HG02973 (cell line): ENCODE results near the gene NPHS1.
"Not testable (repeated sequence)": the region's sequence is repeated elsewhere in the genome, so short reads cannot be mapped to it uniquely, and the experiment has no call there.

Experiments
- ATAC-seq: cut with Tn5 transposase; IDR thresholded peaks from one replicate; pipeline ENCODE4 v1.9.1; 2021; ENCODE audit warnings: moderate library complexity; ENCODE audit not compliant: unreplicated experiment

The NPHS1 gene

DNA sequence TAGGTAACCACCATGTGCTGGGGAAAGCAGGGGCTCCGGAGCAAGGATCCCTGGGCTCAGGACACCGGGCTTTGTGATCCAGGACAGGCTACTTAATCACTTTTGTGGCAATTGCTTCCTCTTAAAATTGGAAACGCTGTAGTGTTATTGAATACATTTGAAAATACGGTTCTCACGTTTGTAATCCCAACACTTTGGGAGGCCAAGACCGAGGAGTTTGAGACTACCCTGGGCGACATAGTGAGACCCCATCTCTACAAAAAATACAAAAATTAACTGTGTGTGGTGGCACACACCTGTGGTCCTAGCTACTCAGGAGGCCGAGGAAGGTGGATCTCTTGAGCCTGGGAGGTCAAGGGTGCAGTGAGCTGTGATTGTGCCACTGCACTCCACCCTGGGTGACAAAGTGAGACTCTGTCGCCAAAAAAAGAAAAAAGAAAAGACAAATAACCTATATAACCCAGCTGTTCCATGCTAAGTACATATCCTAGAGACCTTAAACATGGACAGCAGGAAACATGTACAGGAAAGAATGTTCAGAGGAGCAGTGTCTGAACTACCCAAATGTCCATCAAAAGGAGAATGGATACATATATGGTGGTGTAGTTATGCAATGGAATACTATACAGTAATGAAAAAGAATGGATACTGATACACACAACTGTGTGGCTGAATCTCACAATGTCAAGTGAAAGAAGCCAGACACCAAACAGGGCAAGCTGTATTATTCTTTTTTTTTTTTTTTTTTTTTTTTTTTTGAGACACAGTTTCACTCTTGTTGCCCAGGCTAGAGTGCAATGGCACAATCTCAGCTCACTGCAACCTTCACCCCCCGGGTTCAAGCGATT, 39.0 kb downstream of the NPHS1 start:
- ATAC-seq: no peak

DNA sequence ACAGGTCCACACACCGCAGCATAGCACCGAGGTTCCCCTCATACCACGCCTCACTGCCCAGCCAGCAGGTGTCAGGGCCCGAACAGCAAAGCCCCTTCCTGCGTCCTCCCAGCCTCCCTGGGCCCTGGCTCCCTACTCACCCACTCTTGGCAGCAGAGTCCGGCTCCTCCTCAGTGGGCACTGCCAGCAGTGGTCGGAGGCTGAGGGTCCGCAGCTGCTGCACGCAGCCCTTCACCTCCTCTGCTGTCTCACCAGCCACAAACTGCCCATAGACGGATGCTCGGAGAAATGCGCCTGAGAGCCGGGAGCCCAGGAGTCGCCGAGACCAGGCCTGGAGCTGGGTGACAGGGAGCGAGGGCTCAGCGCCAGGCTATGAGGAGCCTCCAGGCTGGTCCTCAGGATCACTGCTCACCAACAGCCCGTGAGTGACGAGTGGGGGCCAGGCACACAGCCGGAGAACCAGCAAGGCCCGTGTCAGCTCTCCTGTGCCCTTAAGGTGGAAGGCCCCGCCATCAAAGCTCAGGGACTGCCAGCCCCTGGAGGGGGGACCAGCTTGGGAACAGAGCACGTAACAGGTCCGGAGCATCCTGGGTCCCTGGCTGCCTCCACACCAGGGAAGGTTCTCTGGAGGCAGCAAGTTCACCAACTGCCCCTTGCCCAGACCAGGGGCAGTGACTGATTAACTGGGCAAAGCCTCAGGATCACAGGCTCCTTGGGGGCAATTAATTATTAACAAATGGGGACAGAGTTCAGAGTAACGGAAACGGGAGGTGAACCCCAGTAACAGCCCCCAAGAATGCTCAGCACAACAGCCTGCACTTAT, 39.9 kb downstream of the NPHS1 start, which contains the start of gene PRODH2:
Gene PRODH2, minus strand, starts transcription at position 626 of the 823 bp plus-strand sequence. Its CDS starts 40 bp downstream, at position 586.
- no peak for ATAC-seq

DNA sequence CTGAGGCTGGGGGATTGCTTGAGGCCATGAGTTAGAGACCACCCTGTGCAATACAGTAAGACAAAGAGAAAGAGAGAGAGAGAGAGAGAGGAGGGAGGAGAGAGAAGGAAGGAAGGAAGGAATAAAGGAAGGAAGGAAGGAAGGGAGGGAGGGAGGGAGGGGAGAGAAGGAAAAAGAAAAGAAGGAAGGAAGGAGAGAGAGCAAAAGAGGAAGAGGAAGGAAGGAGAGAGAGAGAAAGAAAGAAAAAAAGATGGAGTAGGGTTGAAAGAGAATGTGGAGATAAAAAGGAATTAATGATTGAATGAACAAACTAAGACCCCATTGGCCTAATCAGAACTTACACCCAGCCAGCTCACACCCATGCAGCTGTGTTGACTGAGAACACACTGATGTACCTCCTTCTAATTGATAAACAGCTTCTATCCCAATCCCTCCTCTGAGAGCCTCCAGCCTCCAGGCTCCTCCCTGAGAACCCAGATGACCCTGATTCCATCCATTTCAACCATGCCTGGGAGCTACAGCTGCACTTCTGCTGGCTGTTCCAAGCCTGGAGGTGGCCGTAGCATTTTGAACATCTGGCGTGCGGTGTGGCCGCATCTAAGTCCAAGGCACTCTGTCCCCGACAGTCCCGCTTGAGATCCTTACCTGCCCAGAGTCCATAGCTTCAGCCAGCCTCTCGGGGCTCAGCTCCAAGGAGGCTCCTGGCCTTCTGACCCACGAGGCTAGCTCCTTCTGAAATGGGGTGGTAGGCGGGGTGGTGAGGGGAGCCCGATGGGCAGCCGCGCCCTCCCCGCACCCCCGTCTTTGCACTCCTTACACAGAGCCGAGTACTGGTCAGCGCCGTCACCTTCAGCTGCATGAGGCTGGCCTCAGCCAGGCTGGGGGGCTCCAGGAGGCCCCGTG, 40.7 kb downstream of the NPHS1 start:
- no peak for ATAC-seq

DNA sequence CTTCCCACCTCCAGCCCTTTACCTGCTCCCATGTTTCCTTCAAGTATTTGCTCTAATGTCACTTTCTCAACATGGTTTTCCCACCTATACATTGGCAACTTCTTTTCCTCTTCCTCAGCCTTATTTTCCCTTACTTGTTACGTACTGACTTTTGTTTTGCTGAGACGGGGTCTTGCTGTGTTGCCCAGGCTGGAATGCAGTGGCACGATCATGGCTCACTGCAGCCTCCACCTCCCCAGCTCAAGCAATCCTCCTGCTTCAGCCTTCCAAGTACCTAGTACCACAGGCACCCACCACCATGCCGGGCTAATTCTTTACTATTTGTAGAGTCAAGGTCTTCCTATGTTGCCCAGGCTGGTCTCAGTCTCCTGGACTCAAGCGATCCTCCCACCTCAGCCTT, 44.7 kb downstream of the NPHS1 start:
- ATAC-seq: no peak

DNA sequence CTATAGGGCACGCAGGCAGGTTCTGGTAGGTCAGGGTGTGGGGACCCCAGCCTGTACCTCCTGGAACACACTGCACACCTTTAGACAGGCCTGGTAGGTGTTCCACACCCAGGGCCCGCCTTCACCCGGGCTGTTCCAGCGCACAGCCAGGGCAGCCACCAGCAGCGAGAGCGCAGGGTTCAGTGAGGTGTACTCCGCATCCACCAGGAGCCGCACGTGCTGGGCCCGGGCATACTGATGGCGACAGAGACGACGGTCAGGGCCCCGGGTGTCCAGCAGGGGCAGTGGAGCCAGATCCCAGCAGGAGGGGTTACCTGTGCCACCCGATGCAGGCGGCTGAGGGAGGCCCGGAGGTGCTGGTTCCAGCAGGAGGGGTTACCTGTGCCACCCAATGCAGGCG, 45.7 kb downstream of the NPHS1 start:
- ATAC-seq: no peak

- no peak for ATAC-seq
Observed at GRCh38 chr19:35805526-35806102, 46.7 kb downstream of the NPHS1 start.

- ATAC-seq: no peak
Observed at GRCh38 chr19:35801828-35802227, 50.5 kb downstream of the NPHS1 start.

DNA sequence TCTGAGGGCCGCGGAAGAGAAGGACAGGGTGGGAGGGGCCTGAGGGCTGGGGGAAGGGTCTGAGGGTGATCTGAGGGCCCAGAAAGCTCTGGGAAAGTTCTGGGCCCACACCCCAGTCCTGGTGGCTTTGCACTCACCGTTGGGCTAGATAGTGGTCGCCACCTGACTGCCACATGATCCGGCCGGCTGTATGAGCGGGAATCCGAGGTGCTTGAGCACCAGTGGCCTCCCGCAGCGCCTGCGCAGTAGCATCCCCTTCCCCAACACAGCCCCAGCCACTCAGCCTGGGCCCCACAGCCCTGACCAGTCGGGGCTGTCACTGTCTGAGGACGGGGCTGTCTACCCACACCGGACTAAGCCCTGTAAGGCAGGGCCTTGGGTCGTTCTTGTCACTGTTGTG, 54.6 kb downstream of the NPHS1 start:
- ATAC-seq: no peak

GRCh38 chr19:35796645-35797542, 55.4 kb downstream of the NPHS1 start:
- no peak for ATAC-seq

DNA sequence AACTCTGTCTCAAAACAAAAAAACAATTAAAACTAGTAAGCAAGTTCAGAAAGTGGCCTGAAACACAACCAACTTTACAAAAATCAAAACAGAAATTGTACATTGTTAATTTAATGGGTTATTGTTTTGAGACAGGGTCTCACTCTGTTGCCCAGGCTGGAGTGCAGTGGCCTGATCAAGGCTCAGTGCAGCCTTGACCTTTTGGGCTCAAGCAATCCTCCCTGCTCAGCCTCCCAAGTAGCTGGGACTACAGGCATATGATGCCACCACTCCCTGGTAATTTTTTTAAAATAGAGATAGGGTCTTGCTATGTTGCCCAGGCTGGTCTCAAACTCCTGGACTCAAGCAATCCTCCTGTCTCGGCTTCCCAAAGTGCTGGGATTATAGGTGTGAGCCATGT, 56.7 kb downstream of the NPHS1 start:
- ATAC-seq: not testable (repeated sequence)

- ATAC-seq: no peak
Observed at GRCh38 chr19:35793381-35794165, 58.7 kb downstream of the NPHS1 start.

DNA sequence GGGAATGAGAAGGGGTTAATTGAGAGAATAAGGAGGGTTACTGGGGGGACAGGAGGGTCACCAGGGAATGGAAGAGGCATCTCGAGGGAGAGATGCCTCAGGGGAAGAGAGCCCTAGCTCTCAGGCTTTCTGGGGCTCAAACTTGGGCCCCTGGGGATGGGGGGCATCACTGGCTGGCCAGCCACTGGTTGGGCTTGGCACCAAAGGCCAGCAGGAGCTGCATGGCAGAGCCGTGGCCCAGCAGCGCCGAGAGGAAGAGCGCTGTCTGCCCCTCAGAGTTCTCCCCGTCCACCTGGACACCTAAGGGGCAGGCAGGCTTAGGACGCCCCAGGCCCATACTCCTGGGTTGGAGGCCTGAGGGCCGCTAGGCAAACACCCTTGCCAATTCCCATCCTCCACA, 59.4 kb downstream of the NPHS1 start:
- no peak for ATAC-seq

DNA sequence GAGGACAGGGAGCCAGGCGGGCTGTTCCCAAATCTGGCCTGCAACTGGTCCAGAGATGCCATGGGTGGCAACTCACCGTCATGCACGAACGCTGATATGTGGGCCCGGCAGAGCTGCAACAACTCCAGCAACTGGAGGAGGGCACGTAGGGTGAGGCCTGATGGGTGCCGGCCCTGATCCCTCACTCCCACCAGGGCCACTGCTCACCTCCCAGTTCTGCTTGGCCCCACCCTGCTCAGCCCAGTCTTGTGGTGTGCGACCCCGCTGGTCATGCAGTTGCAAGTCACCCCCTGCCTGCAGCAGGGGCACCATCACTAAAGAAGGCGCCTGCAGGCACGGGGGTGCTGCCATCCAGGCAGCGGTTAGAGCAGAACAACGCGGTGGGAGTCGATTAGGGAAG, 60.0 kb downstream of the NPHS1 start:
- ATAC-seq: no peak

- no peak for ATAC-seq
Observed at GRCh38 chr19:35791814-35792279, 60.5 kb downstream of the NPHS1 start.

- no peak for ATAC-seq
Observed at GRCh38 chr19:35790981-35791813, 61.1 kb downstream of the NPHS1 start.

GRCh38 chr19:35789978-35790944, 62.0 kb downstream of the NPHS1 start:
- no peak for ATAC-seq
